PFSK-1 (cell line): Measurements from ENCODE around the gene CACNA1D.

Source experiments
- FOXP2 ChIP-seq: optimal IDR thresholded peaks from 2 replicates; pipeline ENCODE3; 2011; ENCODE audit warnings: borderline replicate concordance, control low read depth, inconsistent platforms; ENCODE audit not compliant: insufficient read depth; ENCODE audit errors: extremely low read length, extremely low read depth
- POLR2AphosphoS5 ChIP-seq: IDR thresholded peaks from 2 replicates; pipeline ENCODE4 v1.6.1; 2012; ENCODE audit warnings: low read depth, mild to moderate bottlenecking, control low read depth, low read length, moderate library complexity
- REST ChIP-seq, 2 experiments: IDR thresholded peaks; 2 replicates each; pipeline versions ENCODE4 v1.6.1 to v1.8.0; 2011 to 2012; ENCODE audit warnings: low read depth in 2 of 2, low read length in 2 of 2, control low read depth in 1 of 2, inconsistent platforms in 1 of 2, mild to moderate bottlenecking in 1 of 2, moderate library complexity in 1 of 2; ENCODE audit not compliant: insufficient read depth in 1 of 2
- TAF1 ChIP-seq: IDR thresholded peaks from 2 replicates; pipeline ENCODE4 v1.6.1; 2012; ENCODE audit warnings: low read length, control low read depth, borderline replicate concordance; ENCODE audit not compliant: insufficient read depth

- TF ChIP-seq REST (IDR thresholded peaks at IDR 0.05; ENCODE audit: insufficient read depth in 1 of 2, low read depth in 2 of 2, low read length in 2 of 2), result no peak
- TF ChIP-seq POLR2AphosphoS5, result no peak
- TF ChIP-seq TAF1, result no peak
- no peak for TF ChIP-seq FOXP2
Observed at GRCh38 chr3:53506110-53506762, 11.8 kb downstream of the CACNA1D start.
